GM12875 (cell line): ENCODE data around the gene MMP20.

ENCODE experiments used
- H3K4me3 ChIP-seq: one replicate; pipeline ENCODE4 v1.5.1; 2011; ENCODE audit warnings: low read depth, low read length, control low read depth
- TF ChIP-seq, protein P1 (sequence below): IDR thresholded peaks from 2 replicates; pipeline ENCODE4 v1.5.1; 2011; ENCODE audit warnings: low read depth, mild to moderate bottlenecking, control low read depth, inconsistent platforms, low read length, moderate library complexity, borderline replicate concordance; ENCODE audit not compliant: insufficient read depth

MMP20 gene

GRCh38 chr11:102625177-102625576 is at the start of gene MMP20:
MMP20 (minus strand) TSS chr11:102625332; CDS start chr11:102625319, 13 bp downstream.
- no peak within 1 kb of the TSS for H3K4me3 ChIP-seq
- TF ChIP-seq, protein P1, sequence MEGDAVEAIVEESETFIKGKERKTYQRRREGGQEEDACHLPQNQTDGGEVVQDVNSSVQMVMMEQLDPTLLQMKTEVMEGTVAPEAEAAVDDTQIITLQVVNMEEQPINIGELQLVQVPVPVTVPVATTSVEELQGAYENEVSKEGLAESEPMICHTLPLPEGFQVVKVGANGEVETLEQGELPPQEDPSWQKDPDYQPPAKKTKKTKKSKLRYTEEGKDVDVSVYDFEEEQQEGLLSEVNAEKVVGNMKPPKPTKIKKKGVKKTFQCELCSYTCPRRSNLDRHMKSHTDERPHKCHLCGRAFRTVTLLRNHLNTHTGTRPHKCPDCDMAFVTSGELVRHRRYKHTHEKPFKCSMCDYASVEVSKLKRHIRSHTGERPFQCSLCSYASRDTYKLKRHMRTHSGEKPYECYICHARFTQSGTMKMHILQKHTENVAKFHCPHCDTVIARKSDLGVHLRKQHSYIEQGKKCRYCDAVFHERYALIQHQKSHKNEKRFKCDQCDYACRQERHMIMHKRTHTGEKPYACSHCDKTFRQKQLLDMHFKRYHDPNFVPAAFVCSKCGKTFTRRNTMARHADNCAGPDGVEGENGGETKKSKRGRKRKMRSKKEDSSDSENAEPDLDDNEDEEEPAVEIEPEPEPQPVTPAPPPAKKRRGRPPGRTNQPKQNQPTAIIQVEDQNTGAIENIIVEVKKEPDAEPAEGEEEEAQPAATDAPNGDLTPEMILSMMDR = no peak

DNA sequence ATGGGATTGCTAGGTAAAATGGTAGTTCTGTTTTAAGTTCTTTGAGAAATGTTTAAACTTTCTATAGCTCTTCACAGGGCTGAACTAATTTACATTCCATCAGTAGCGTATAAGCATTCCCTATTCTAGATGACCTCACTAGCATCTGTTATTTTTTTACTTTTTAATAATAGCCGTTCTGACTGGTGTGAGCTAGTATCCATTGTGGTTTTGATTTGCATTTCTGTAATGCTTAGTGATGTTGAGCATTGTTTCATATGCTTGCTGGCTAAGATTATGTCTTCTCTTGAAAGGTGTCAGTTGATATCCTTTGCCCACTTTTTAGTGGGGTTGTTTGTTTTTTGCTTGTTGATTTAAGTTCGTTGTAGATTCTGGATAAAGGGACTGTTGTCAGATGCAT is 44.5 kb upstream of the MMP20 start:
- TF ChIP-seq, protein P1 = no peak
- no peak overlapping the region for H3K4me3 ChIP-seq

DNA sequence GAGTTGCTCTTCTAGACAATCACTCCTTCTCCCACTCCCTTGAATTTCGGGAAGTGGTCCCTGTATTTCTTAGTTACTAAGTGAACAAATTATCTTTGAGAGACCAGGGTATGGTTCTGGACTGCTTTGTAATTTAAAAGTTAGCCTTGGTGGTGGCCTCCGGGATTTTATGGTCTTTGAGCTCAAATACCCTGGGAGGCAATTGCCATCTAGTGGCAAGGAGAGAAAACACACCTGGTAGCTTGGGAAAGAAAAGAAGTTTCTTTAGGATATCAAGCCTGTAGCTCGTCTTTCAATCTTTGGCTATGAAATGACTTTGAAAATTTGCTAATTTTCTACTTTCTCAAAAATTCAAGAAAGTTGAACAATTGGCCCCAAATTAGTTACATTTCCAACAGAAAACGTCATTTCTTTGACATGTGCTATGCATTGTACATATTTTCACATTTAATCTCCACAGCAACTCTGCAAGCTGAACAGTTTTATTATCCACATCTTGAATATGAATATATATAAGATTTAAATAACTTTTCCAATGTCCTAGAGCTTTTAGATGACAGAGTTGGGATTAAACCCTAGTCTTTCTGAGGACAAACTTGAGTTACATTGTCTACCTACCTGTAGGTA is 41.3 kb upstream of the MMP20 start:
- TF ChIP-seq, protein P1 = peak; percentile 77; the same call in 1 of the 2 replicates
- H3K4me3 ChIP-seq = no peak overlapping the region

DNA sequence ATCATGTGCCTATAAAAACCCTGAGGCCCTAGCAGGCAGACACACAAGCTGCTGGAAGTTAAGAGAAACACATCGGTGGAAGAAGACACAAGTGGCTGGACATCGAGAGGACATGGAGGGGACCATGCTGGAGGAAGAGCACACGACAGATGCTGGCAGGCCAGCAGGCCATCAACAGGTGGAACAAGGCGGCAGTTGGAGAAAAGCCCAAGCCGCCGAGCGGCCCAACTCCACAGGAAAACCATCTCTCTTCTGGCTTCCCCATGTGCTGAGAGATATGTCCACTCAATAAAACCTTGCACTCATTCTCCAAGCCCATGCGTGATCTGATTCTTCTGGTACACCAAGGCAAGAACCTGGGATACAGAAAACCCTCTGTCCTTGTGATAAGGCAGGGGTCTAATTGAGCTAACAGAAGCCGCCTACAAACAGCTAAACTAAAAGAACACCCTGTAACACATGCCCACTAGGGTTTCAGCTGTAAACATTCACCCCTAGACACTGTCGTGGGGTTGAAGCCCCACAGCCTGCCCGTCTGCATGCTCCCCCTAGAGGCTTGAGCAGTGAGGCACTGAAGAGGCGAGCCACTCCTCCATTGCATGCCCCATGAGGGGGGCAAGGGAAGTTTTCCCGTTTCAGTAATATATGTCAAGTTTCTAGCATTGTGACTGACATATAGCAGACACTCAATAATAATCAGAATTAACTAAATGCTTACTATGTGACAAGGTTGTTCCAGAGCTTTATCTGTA is 39.0 kb upstream of the MMP20 start:
- TF ChIP-seq, protein P1 = peak; percentile 71
- no peak overlapping the region for H3K4me3 ChIP-seq

DNA sequence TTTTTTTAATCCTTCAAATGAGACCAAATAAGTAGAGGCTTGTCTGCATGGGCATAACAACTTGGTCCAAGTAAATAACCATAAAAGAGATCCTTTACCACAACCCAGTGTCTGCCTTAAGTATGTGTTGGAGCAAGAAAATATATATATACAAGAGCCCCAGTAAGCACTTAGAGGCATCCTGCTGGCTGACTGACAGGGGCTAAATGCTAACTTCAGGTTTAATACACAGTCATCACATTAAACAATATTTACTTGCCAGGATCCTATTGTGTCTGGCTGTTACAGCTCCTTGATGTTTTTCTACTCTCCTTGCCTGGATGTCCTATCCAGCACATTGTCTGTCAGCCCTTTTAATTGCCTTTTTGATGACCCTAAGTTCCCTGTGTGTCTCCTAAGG is 37.5 kb upstream of the MMP20 start:
- TF ChIP-seq, protein P1 = no peak
- no peak overlapping the region for H3K4me3 ChIP-seq

- TF ChIP-seq, protein P1 = no peak
- no peak overlapping the region for H3K4me3 ChIP-seq
Measured at GRCh38 chr11:102661040-102661439, 35.9 kb upstream of the MMP20 start.

DNA sequence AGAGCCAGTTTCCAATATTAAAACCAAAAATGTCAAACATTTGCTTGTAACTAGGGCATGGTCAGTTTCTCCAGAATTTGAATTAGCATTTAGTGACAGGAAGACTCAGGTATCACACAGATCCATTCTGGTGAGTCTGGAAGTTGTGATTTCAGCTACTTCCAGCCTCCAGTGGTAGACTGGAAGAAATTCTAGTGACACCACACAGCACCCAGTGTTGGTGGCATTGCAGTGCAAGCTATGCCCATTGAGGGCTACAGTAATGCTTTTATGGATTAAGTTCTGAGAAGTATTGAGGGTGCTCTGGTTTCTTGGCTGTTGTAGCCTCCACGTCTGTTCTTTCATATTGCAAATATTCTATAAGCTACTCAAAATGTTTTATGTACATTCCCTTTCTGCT is 31.4 kb upstream of the MMP20 start:
- TF ChIP-seq, protein P1 = no peak
- no peak overlapping the region for H3K4me3 ChIP-seq
